Activated naive CD4-positive, alpha-beta T cell treated with anti-CD3 and anti-CD28 coated beads for 36 hours (primary cell): ENCODE data around the gene POM121. TPM values are rescaled to one million over a fixed set of nuclear protein-coding genes. Genes with fewer than 3 reads are reported as not detected.
"Not testable (repeated sequence)": the region's sequence is repeated elsewhere in the genome, so short reads cannot be mapped to it uniquely, and the experiment has no call there.

Experiments used
- CTCF ChIA-PET: fragments of 350-600 bp; sonication (Branson Sonifier 250); formaldehyde crosslinking; loops from one replicate; lab custom pipeline; 2021; ENCODE audit warnings: antibody characterized with exemption; lab: Charles Lee
- DNase-seq: peaks from one replicate; pipeline ENCODE4 v3.0.0-alpha.2; 2020
- H3K27ac Mint-ChIP-seq: one replicate; pipeline ENCODE4 v1.8.0; 2021; ENCODE audit warnings: mild to moderate bottlenecking, mixed read lengths
- H3K27me3 Mint-ChIP-seq: one replicate; pipeline ENCODE4 v1.8.0; 2021; ENCODE audit warnings: low read depth, mixed read lengths
- H3K36me3 Mint-ChIP-seq: one replicate; pipeline ENCODE4 v1.8.0; 2021; ENCODE audit warnings: low read depth, mixed read lengths
- H3K4me1 Mint-ChIP-seq: one replicate; pipeline ENCODE4 v1.8.0; 2021; ENCODE audit warnings: low read depth, mixed read lengths
- H3K4me3 Mint-ChIP-seq: one replicate; pipeline ENCODE4 v1.8.0; 2021; ENCODE audit warnings: mild to moderate bottlenecking, moderate library complexity, mixed read lengths
- H3K9me3 Mint-ChIP-seq: one replicate; pipeline ENCODE4 v1.8.0; 2021; ENCODE audit warnings: mixed read lengths
- intact Hi-C: fragments of 100-400 bp; cut with micrococcal nuclease; formaldehyde crosslinking; loops from one replicate; pipeline ENCODE4 v1.15.1; 2023
- total RNA-seq, 2 experiments: library from RNA; stranded (reverse); gene quantifications; one replicate each; pipeline ENCODE4 v1.2.3, GENCODE V29; 2021

The POM121 gene
- 10 to 100 TPM; 35.7 to 35.9 TPM for total RNA-seq

DNA sequence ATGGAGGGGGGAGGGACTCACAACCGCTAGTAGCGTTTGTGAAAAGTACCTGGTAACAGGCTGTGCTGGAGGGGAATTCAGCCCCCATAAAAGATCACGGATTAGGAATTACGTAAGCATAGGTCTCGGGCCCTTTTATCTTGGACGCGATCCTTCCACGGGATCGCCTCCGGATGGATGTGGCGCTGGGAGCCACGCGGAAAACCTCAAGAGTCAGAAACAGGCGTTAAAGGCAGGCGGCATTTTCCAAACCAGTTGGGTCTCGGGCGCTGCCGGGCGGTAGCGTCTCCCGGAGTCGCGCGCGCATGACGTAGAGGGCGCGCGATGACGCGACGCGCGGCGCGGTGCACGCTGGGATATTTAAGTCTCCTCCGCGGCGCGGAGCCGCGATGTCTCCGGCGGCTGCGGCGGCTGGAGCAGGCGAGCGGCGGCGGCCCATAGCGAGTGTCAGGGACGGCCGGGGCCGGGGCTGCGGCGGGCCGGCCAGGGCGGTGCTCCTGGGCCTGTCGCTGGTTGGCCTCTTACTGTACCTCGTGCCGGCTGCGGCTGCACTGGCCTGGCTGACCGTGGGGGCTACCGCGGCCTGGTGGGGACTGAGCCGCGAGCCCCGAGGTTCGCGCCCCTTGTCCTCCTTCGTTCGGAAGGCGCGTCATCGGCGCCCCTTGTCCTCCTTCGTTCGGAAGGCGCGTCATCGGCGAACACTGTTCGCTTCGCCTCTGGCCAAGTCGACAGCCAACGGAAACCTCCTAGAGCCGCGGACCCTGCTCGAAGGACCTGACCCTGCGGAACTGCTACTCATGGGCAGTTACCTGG is at the start of gene POM121:
TSS of gene POM121 (plus strand) at position 363 of the 813 bp plus-strand sequence. CDS start at position 390, 27 bp downstream.
- H3K4me1 Mint-ChIP-seq = peaks cover 28% of the 10 kb centered on the region
- H3K27me3 Mint-ChIP-seq = no peaks in the 10 kb centered on the region
- intact Hi-C loops = loop anchor here (1.0 kb wide), 1 partner anchor 97 kb away; the partner anchor contains the start of gene TYW1B
- CTCF ChIA-PET = no interaction called here
- H3K27ac Mint-ChIP-seq = peak within 1 kb of the TSS; percentile 98
- no peaks in the 10 kb centered on the region for H3K9me3 Mint-ChIP-seq
- peak; percentile 85 for DNase-seq
- peak within 1 kb of the TSS; percentile 96 for H3K4me3 Mint-ChIP-seq
- peaks cover 35% of the 10 kb centered on the region for H3K36me3 Mint-ChIP-seq

DNA sequence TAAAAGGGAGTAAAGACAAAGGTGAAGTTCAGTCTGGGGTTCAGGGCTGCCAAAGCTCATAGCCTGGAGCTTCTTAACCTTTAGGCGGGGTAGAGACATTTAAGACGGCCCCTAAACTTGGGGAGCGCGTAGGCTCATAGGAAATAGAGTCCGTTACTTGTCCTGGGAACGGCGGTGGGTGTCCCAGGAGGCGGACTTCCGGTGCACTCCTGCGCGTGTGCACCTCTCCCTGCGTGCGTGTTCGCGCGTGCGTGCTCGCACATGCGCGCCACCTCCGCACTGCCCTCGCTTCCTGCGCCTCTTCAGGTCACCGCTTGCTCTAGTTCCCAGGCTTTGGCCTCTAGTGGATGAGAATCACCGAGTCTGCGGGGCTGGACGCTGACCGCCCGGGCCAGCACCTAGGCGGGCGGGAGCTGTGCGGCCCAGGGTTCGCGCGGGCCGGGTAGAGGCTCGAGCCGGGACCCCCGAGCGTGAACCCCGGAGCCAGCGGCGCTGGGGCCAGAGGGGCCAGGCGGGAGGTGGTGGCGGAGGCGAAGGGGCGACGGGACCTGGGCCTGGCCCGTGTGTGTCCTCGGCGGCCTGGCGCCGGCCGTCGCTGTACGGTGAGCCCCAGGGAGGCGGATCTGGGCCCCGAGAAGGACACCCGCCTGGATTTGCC is 45.7 kb upstream of the POM121 start:
- H3K27me3 Mint-ChIP-seq, H3K9me3 Mint-ChIP-seq, intact Hi-C loops, CTCF ChIA-PET: not testable (repeated sequence)
- peak overlapping the region; percentile 99 for H3K4me3 Mint-ChIP-seq
- DNase-seq = peak; percentile 81
- H3K4me1 Mint-ChIP-seq = peaks cover 14% of the 10 kb centered on the region
- H3K36me3 Mint-ChIP-seq = peaks cover 20% of the 10 kb centered on the region
- peak overlapping the region; percentile 83 for H3K27ac Mint-ChIP-seq

DNA sequence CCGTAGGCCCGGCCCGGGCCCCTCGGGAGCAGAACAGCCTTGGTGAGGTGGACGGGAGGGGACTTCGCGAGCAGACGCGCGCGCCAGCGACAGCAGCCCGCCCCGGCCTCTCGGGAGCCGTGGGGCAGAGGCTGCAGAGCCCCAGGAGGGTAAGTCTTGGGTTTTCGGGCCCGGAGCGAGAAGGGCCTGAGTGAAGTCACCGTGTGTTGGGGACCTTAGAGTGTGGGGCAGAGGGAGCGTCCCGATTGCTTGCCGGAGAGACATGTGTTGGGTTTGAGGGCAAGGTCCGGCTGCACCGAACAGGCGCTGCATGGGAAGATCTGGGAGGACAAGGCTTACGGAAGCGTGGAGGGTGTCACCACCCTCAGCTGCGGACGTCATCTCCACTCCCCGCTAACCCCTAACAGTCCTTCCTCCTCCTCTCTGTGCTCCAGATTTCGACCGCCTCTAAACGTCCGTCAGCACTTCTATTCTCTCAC is 45.1 kb upstream of the POM121 start:
- H3K9me3 Mint-ChIP-seq, intact Hi-C loops, CTCF ChIA-PET, H3K27me3 Mint-ChIP-seq: not testable (repeated sequence)
- Mint-ChIP-seq H3K36me3 (peaks cover 20% of the 10 kb centered on the region), H3K4me3 (peak overlapping the region; percentile 99), H3K4me1 (peaks cover 14% of the 10 kb centered on the region), H3K27ac (peak overlapping the region; percentile 83)
- peak; percentile 46 for DNase-seq

DNA sequence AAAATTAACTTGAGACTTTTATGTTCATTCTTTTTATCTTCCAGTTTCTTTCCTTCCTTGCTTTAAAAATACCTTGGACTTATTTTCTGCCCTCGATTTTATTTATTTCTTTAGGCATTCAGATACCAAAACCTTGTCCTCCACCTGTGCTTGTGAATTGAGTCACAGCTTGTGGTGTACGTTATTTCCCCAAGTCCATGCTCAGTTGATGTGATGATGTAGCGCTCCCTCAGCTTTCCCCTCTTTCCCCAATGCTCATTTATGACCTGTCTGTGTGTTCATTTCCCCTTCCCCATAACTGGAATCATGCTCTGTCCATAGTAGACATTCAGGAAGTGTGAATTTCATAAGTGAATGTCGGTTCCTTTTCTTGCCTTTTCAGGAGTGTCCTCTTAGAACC is 33.1 kb upstream of the POM121 start:
- peaks cover 19% of the 10 kb centered on the region for H3K36me3 Mint-ChIP-seq
- H3K27ac Mint-ChIP-seq, H3K27me3 Mint-ChIP-seq, intact Hi-C loops, H3K4me3 Mint-ChIP-seq, DNase-seq, H3K4me1 Mint-ChIP-seq, CTCF ChIA-PET, H3K9me3 Mint-ChIP-seq: not testable (repeated sequence)

DNA sequence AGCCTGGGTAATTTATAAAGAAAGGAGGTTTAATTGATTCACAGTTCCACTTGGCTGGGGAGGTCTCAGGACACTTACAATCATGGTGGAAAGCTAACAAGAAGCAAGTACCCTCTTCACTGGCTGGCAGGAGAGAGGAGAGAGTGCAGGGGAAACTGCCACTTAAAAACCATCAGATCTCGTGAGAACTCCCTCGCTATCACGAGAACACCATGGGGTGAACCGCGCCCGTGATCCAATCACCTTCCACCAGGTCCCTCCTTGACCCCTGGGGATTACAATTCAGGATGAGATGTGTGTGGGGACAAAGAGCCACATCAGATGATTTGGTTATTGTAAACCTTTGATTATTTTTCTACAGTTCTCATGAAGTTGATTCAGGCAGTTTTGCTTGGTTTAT is 20.2 kb upstream of the POM121 start:
- DNase-seq, H3K27me3 Mint-ChIP-seq, CTCF ChIA-PET, H3K4me1 Mint-ChIP-seq, H3K4me3 Mint-ChIP-seq, intact Hi-C loops, H3K9me3 Mint-ChIP-seq: not testable (repeated sequence)
- Mint-ChIP-seq H3K27ac (peak overlapping the region; percentile 43), H3K36me3 (peaks cover 32% of the 10 kb centered on the region)

DNA sequence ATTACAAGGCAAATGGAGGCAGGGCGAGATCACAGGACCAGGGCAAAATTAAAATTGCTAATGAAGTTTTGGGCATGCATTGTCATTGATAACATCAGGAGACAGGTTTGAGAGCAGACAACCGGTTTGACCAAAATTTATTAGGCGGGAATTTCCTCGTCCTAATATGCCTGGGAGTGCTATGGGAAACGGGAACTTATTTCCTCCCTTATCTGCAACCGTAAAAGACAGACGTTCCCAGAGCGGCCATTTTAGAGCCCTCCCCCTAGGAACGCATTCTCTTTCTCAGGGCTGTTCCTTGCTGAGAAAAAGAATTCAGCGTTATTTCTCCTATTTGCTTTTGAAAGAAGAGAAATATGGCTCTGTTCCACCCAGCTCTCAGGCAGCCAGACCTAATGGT is 16.5 kb upstream of the POM121 start:
- peaks cover 23% of the 10 kb centered on the region for H3K36me3 Mint-ChIP-seq
- DNase-seq, H3K9me3 Mint-ChIP-seq, CTCF ChIA-PET, H3K4me1 Mint-ChIP-seq, H3K4me3 Mint-ChIP-seq, H3K27me3 Mint-ChIP-seq, H3K27ac Mint-ChIP-seq, intact Hi-C loops: not testable (repeated sequence)

DNA sequence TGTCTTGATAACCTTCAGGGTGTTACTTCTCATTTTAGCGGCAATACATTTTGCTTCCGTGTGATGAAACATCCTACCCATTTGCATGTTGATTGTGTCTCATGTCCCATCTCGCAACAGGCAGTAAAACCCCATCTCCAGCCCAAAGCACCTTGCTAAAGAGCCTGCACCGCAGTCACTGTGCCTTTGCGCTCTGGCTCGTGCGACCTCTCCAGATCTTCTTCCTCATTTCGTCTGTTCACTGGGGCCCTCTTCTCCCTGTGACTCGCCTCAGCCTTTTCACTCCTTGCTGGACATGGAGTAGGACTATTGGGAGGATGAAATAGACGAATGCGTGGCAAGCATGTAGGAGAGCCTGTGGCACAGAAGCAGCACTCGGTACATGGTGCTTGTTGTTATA is 13.5 kb upstream of the POM121 start:
- intact Hi-C loops, H3K4me3 Mint-ChIP-seq, H3K27ac Mint-ChIP-seq, H3K27me3 Mint-ChIP-seq, CTCF ChIA-PET, H3K9me3 Mint-ChIP-seq, DNase-seq: not testable (repeated sequence)
- Mint-ChIP-seq H3K36me3 (peaks cover 25% of the 10 kb centered on the region), H3K4me1 (peaks cover 15% of the 10 kb centered on the region)

DNA sequence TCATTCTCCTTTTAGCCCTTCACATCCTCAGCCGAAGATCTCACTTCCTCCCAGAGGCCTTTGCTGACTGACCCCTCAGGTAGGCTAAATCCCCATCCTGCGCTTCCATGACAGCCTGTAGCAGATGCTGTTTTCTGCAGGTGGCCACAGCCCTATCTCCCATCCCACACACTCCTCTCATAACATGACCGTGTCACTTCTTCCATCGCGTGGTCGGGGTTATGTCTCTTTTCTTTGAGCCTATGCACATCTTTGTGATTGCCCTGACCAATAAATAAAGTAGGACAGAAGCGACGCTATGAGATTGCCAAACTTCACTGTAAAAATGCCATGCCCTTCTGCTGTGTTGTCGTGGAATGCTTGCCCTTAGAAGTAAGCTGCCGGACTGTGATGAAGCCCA is 11.1 kb upstream of the POM121 start:
- Mint-ChIP-seq H3K36me3 (peaks cover 22% of the 10 kb centered on the region), H3K4me1 (peaks cover 17% of the 10 kb centered on the region), H3K27ac (peak overlapping the region; percentile 10)
- CTCF ChIA-PET = interaction anchor here (1.7 to 2.8 kb wide), 2 partner anchors 24 to 75 kb away, joined by 3 to 13 read pairs; no protein-coding TSS in a partner anchor
- DNase-seq, H3K27me3 Mint-ChIP-seq, H3K4me3 Mint-ChIP-seq, H3K9me3 Mint-ChIP-seq: not testable (repeated sequence)
- intact Hi-C loops = loop anchor here (2.0 kb wide), 1 partner anchor 85 kb away; the partner anchor contains the start of gene TYW1B

DNA sequence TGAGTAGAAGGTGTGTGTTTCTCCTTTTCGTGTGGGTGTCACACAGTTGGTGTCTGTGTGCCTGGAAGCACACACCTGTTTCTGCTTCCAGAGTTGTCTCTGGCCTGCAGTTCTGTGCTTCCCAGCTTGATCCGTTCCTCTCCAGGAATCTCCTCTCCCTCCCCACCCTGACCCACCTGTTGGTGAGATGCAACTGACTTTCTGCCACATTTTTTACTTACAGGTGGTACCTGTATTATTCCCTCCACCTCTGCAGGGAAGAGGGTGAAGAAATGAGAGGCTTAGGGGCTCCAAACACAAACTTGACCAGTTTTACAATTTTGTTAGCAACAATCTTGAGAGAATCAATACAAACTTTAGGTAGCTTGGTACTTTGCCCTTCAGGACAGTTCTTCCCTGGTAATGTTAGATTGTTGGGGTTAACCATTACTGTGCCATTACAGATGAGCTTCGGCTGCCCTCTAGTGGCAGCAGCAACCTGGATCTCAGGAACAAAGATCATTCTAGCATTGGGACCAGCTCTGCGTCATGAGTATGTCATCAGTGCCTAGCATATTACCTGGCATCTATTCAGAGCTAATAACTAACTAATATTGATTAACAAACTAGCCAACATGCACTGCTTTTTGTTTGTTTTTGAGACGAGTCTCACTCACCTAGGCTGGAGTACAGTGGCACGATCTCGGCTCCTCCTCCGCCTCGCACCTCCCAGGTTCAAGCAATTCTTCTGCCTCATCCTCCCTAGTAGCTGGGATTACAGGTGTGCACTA is 10.0 kb upstream of the POM121 start:
- Mint-ChIP-seq H3K36me3 (peaks cover 23% of the 10 kb centered on the region), H3K27ac (peak overlapping the region; percentile 46), H3K4me1 (peaks cover 14% of the 10 kb centered on the region)
- H3K9me3 Mint-ChIP-seq, H3K4me3 Mint-ChIP-seq, H3K27me3 Mint-ChIP-seq: not testable (repeated sequence)
- DNase-seq = peak; percentile 80
- CTCF ChIA-PET = interaction anchor here (0.8 to 2.8 kb wide), 12 partner anchors 12 to 97 kb away, joined by 3 to 13 read pairs (median 4); partner anchors contain the start of gene TYW1B
- intact Hi-C loops = loop anchor here (2.0 kb wide), 1 partner anchor 86 kb away; the partner anchor contains the start of gene TYW1B

DNA sequence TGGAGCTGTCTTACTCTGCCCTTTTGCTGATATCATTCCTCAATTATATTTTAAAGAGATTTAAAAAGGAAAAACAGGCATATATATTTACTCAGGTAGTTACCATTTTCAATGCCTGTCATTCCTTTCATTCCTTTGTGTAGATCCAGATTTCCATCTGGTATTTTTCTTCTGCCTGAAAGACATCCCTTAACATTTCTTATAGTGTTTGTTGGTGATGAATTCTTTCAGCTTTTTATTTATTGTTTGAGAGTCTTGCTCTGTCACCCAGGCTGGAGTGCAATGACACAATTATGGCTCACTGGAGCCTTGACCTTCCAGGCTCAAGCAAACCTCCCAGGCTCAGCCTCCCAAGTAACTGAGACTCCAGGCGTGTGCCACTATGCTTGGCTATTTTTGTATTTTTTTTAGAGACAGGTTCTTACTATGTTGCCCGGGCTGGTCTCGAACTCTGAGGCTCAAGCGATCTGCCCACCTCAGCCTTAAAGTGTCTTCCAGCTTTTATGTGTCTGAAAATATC is 5.6 kb upstream of the POM121 start:
- peaks cover 15% of the 10 kb centered on the region for H3K4me1 Mint-ChIP-seq
- H3K4me3 Mint-ChIP-seq = no peak overlapping the region
- H3K27ac Mint-ChIP-seq = no peak overlapping the region
- H3K9me3 Mint-ChIP-seq = no peaks in the 10 kb centered on the region
- no peaks in the 10 kb centered on the region for H3K27me3 Mint-ChIP-seq
- H3K36me3 Mint-ChIP-seq = peaks cover 14% of the 10 kb centered on the region
- intact Hi-C loops = no loop called here
- CTCF ChIA-PET = interaction anchor here (0.5 to 0.7 kb wide), 2 partner anchors 81 to 90 kb away, joined by 5 read pairs; no protein-coding TSS in a partner anchor
- DNase-seq = no peak

DNA sequence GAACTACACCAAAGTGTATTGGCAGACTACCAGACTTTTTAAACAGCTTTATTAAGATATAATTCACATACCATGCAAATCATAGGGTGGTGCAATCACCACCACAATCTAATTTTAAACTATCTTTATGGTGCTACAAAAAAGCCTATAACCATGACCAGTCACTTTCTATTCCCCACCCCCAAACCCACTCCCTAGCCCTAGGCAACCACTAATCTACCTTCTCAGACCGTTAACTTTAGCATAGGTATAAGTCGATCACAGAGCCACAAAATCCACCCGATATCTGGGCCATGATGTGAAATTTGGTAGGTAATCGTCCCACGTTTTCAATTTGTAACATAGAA is 536 bp upstream of the POM121 start:
- intact Hi-C loops = loop anchor here (1.0 kb wide), 1 partner anchor 96 kb away; the partner anchor contains the start of gene TYW1B
- DNase-seq = no peak
- Mint-ChIP-seq H3K9me3 (no peaks in the 10 kb centered on the region), H3K27me3 (no peaks in the 10 kb centered on the region), H3K4me1 (peaks cover 28% of the 10 kb centered on the region), H3K27ac (peak overlapping the region; percentile 98), H3K4me3 (peak overlapping the region; percentile 96), H3K36me3 (peaks cover 35% of the 10 kb centered on the region)
- CTCF ChIA-PET = no interaction called here
